DMS153 (cell line): ENCODE data around the gene FETUB.

Source experiments
- DNase-seq: peaks from one replicate; lab custom pipeline; 2025; lab: John Stamatoyannopoulos, UW

FETUB gene

DNA sequence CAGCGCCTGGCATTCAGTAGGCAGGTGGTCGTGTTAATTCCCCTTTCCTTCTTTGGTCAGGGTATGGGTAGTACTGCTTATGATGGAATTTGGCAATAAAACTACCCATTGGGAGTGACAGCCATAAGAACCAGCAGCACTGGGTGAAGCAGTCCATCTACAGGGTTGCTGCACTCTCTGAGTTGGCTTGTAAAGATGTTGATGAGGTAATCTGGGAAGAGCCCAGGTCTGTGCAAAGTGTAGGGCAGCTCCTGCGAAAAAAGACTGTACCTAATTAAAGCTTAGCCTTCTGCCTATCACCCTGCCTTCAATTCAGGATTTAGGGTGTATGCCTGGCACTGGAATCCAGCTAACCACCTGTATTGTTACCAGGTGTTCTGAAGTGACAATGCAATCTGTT lies 4.7 kb upstream of the FETUB start:
- peak; percentile 13 for DNase-seq

DNA sequence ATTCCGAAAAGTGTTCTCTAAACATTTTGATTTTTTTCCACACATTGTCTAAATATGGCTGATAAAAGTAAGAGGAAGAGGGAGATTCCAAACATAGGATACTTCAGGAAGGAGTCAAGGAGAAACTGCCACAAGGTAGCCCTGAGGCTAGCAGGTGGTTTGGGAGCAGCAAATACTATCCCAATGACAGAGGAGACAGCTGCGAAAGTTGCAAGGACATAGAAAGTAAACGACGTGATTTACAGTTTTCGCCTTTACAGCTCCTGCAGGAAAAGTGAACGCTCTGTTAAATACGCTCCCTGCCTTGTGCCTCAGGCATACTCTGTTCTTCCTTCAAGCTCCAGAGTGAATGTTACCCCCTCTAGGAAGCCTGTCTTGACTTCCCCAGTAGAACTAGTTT lies 3.7 kb upstream of the FETUB start:
- DNase-seq: no peak

DNA sequence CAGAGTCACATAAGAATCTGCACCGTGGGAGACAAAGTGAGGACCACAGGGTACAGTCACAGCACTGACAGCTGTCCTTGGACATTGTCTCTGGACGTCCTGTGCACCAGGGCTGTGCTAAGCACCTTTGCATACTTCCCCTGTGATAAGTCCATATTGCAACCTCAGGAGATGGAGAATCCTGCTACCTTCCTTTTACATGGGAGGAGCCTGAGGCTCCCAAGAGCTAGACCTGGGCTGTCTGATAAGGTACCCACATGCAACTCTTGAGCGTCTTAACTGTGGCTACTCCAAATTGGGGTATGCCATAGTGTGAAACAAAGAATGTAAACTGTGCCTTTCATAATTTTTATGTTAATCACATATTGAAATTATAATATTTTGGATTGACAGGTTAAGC lies 2.5 kb upstream of the FETUB start:
- no peak for DNase-seq

DNA sequence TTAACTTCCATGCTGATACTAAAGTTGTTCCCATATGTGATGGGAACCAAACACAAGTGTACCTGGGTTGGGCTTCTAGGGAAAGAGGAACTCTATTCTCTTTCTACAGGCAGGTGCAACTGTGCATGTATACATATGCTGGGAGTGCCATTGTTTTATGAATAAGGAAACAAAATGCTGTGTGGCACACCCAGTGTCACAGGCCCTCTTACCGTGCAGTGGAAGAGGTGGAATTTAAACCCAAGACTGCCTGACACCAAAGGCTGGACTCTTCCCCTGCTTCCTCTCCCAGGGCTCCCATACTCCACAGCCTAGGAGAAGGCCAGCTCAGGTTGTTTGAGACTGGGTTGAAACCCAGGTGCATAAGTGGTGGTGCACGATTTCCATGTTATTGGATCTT lies 1.9 kb upstream of the FETUB start:
- DNase-seq: peak; percentile 52

DNA sequence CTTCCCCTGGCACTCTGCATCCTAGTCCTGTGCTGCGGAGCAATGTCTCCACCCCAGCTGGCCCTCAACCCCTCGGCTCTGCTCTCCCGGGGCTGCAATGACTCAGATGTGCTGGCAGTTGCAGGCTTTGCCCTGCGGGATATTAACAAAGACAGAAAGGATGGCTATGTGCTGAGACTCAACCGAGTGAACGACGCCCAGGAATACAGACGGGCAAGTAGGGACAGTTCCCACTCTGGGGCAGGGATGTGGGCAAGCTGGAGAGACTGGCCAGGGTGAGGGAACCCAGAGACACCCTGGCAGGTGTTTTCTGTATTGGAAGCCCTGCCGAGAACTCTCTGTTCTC lies 247 bp downstream of the FETUB start:
- DNase-seq: no peak

DNA sequence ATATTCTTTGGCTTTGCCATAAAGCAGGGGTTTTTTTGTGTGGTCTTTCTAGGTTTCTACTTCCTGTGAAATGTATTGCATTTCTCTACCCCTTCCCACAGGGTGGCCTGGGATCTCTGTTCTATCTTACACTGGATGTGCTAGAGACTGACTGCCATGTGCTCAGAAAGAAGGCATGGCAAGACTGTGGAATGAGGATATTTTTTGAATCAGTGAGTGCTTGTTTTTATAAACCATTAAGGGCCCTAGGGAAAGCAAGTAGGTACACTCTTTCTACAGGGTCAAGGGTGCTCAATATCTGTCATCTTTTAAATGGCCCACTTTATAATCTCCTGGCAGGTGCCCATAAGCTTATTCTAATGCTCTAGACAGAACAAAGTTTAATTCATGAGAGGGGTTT lies 730 bp downstream of the FETUB start:
- no peak for DNase-seq

DNA sequence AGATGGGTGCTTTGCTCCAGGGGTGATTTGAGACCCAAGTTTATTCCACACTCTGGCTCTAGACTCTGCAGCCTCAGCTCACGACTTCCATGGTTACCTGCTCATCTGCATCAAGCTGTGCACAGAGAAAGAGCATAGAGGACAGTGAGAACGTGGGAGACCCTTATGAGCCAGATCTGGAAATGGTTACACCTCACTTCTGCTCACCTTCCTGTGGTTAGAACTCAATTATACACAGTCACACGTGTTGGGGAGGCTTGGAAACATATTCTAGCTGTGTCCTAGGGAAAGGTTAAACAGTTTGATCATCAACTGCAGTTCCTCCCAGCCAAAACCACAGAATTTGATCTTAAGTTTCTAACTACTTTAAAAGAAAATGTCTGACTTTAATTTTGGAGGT lies 1.8 kb downstream of the FETUB start:
- DNase-seq: no peak

DNA sequence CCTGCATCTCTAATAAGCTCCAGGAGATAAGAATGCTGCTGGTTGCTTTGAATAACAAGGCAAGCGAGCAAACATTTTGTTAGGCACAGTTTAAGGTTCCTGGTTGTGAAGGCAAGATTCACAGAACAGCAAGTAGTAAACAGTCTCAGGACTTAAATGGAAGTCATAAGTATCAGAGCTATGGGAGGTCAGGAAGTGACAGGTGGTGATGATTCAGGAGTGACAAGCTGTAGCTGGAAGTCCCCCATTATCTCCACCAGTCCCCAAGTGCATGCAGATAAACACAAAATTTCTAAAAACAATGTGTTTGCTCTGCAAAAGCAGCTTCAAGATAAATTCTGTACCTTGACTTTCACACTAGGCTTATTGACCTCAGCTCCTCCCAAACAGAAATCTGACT lies 3.3 kb downstream of the FETUB start:
- no peak for DNase-seq

DNA sequence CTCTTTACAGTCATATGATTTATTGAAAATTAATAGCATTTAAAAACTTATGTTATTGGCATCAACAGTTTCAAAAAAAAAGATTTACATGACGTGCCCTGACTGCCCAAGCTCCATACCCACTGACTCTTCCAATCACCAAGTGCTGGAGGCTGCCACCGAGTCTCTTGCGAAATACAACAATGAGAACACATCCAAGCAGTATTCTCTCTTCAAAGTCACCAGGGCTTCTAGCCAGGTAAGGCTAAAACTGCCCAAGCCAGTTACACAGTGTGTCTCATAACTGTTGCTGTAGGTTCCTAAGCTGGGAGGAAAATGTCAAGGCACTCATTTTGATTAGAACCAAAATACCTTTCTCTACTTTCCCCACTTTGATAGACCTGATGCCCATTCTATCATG lies 4.5 kb downstream of the FETUB start:
- no peak for DNase-seq

DNA sequence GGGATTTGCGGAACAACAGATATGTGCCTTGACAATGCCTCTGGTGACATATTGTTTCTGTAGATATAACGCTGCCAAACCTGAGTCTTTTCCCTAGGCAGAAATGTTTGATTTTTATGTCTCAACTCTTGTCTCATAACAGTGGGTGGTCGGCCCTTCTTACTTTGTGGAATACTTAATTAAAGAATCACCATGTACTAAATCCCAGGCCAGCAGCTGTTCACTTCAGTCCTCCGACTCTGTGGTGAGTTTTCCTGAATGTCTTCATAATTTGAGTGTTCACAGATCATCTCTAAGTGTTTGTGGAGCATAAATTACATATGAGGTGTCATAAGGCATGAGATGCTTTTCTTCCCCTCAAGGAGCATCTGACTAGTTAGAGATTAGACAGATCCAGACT lies 5.9 kb downstream of the FETUB start:
- no peak for DNase-seq

DNA sequence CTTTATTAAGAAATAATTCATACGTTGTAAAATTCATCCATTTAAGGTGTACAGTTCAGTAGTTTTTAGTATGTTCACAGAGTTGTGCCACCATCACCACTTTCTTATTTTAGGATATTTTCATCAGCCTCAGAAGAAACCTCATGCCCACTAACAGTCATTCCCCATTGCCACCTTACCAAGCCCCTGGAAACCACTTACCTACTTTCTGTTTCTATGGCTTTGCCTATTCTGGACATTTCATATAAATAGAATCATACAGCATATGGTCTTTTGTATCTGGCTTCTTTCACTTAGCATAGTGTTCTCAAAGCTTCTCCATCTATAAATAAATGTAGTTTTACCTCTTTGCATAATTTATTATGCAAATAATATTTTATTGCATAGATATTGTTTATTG lies 6.6 kb downstream of the FETUB start:
- no peak for DNase-seq

DNA sequence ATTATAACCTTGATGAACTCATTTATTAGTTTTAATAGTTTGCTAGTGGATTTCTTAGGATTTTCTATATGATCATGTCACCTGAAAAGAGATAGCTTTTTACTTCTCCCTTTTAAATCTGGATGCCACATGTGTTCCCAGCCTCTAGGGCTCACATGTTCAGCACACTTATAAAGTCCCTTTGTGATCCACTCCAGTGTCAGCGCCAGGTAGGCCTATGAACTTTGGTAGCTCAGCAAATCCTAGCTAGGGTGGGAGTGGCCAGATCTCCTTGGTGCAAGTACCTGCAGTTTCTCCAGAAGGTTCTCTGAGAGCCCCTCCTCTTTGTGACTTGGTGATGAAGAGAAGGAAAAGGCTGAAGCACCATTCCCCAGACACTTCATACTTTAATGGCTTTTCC lies 8.7 kb downstream of the FETUB start:
- no peak for DNase-seq

DNA sequence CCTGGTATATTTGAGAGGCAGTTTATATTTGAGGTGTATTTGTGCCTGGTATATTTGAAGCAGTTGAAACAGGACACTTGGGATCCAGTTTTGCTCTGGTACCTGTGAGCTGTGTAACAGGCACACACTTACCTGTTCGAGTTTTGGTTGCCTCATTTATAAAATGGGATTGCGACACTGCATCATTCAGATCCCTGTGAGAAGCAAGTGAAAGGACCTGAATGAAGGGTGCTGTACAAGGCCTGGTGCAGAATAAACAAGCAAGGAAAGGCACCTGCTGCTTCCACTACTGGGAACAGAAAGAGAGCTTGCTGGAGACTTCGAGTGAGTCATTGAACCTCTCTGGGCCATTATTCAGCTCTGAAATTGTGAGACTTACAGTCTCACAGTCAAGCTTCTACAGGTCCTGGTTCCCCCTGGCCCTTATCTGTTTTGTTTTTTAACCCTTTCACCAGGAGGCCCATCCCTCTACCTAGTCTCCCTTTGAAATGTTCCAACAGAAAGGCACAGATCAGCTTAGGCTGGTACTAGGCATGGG lies 11.5 kb downstream of the FETUB start:
- no peak for DNase-seq

DNA sequence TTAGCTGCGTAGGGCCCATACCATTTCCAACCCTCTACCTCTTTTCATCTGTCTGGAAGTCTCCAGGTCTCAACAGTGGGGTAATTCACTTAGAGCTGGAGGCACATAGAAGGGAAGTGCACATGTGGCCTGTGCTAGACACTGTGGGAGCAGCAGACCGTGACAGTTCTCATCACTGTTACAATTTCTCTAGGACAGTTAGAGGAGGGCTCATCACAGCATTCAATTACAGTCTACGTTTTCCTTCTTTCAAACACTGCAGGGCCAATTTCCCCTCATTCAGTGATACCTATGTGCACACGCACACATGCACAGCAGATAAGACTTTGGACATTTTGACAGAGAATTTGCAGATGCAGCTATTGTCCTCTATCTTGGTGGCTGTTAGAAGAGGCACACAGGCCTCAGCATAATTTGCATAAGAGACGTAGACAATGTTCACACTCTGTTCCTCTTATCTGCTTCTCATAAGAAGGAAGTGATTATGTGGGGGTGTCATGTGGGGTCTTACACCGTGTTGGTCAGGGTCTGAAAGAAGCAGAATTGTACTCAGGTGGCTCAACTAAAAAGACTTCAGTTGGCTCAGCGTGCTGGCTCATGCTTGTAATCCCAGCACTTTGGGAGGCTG lies 13.0 kb downstream of the FETUB start:
- no peak for DNase-seq

DNA sequence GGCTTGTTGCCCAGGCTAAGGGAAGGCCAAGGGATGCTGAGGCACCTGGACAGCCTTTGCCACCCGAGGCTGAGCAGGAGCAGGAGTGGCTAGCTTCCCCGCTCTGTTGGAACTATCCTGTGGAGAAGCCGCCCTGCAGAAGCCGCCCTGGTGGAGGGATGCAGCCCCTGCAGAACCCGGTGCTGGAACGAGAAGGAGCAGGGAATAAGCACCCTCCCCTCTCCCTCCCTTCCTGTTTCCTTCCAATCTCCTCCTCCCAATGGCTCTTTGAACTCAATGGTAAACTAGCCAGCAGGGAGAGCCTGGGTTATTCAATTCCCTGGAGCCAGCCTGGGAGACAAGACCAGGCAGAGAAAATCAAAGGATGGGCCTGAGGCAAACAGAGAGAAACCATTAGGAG lies 13.8 kb downstream of the FETUB start:
- no peak for DNase-seq

DNA sequence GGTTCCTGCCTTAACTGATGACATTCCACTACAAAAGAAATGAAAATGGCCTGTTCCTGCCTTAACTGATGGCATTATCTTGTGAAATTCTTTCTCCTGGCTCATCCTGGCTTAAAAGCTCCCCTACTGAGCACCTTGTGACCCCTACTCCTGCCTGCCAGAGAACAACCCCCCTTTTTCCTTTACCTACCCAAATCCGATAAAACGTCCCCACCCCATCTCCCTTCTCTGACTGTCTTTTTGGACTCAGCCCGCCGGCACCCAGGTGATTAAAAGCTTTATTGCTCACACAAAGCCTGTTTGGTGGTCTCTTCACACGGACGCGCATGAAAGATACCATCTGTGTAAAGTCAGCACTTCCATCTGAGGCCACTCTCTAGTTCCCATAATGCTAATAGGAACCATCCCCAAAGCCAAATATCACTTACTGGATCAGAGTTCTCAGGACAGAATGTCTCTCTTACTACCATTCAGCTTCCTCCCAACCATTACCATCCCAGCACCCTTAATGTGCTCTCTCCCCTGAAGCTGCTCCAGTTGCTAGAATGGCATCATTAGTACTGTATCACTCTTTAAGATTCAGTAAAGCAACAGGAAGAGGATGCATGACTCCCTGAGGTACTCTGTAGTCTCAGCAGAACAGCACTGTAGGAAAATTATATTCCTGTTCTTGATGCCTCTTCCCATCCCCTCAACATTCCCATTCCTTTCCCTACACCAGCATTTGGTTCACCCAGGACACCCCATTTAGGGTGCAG lies 23.3 kb downstream of the FETUB start:
- no peak for DNase-seq

DNA sequence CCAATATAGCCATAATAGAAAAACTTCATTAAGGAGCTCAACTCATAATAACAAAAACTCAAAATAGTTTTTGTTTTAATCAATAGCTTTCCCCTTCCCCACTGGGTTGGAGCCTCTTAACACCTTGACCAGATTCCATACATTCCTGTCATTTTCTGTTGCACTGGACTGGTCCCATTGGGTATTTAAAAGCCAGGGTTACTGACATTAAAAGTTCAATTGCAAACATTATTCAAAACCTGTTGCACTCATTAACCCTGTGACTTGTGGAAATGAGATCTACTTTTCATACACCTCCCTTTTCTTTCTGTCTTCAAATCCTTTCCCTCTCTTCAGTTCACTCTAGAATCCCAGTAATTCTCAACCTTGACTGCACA lies 23.9 kb downstream of the FETUB start:
- no peak for DNase-seq

DNA sequence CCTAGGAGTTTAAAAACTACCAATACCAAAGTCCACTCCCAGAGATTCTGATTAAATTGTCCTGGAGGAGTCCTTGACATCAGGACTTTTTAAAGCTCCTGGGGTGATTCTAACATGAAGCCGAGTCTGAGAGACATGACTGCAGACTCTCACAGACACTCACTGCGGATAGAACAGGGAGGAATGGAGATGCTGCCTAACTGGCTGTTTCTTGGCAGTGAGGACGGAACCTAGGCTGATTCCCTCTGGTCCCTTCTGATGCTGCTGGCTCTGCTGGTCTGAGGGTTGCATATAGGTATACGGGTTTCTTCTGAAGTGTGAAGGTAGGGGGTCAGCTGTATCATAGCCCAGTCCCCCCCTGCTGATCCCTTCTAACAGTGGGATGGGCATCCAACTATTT lies 24.3 kb downstream of the FETUB start:
- no peak for DNase-seq

DNA sequence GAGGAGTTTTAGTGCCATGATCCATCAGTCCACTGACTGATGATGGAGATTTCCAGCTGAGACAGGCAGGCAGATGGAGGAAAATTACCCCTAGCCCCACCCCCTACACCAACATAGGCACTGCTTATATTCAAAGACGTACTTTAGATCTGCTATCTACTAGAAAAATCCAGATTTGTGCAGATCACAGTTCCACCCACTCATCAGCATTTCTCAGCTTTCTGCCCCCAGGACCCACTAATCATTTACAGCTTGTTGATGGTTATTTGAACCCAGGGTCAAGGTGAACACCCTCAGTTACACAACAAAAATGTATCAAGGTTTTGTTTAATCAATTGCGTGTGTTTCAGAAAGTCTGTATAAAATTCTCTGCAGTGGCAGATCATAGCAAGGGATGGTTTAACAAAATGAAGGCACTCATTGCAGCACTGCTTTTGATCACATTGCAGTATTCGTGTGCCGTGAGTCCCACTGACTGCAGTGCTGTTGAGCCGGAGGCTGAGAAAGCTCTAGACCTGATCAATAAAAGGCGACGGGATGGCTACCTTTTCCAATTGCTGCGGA lies 25.5 kb downstream of the FETUB start, which contains the start of gene HRG:
HRG (plus strand) TSS at position 390 of the 564 bp plus-strand sequence; CDS start at position 408, 18 bp downstream.
- no peak for DNase-seq

DNA sequence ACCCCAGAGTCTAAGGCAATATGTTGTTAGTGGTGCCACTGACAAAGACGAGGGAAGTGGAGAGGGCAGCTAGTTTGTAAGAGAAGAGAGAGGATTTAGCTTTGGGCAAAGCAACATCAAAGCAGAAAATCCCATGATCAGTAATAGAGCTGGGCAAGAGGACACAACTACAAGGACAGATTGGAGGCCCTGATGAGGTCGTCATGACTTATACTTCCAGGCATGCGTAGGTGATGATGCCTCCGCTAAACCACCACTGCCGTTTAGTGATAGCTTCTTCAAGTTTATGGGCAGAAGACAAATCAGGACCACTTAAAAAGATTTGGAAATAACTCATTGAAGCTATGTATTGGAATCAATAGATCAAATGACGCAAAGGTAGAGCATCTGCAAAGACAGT lies 28.2 kb downstream of the FETUB start:
- no peak for DNase-seq

DNA sequence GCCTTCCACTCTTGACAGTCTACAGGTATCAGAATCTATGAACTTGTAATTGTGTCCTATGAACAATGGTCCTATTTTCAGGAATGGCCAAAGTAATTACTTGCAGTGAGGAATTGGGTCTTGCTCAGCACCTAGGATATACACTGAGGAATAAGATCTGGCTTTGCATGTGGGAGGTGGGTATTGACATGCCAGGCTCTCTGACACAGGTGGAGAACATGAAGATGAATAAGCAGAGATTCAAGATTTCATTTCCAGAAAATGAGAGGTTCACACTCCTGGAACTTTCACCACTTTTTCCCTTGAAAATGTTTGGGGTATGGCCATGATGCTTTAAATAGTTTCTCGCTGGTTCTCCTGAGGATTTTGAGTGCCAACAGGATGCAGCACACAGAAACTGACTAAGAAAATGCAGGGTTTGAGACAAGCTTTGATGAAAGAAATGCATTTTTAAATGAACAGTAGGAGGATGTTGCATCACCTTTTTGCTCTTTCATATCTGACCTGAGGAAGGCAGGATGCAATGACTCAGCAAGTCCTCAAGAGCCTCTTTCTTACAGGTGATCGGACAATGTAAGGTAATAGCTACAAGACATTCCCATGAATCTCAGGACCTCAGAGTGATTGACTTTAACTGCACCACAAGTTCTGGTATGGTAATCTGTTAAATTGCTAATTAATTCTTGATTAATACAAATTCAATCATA lies 29.3 kb downstream of the FETUB start:
- no peak for DNase-seq

DNA sequence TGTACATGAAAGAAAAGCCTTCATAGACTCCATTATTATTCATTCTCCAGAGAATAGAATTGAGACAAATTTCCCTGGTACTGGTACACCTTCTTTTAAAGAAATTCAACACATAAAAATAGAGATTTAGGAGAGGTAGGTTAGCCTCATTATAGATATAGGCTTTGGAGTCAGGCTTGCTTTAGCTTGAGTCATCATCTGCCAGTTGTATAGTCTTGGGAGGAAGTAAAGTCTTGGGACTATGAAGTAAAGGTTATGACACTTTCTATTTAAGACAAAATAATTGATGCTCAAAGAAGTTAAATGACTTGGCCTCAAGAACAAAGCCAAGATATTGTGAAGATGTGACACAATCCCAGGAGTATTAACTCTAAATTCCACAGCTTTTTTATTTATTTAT lies 30.0 kb downstream of the FETUB start:
- DNase-seq: no peak

DNA sequence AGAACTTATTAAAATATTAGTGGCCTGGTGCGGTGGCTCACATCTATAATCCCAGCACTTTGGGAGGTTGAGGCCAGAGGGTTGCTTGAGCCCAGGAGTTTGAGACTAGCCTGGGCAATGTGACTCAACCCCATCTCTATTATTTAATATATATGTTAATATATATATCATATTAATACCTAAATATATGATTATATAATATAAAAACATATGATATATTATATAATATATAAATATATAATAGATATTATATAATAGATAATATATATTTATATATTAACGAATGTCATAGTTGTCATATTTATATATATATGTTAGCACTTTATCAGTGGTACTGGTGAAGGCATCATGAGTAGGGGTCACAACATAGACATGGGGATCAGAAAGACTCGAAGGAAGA lies 30.9 kb downstream of the FETUB start:
- no peak for DNase-seq
